Endothelial cell of umbilical vein (primary cell): ENCODE data around the gene UEVLD. TPM values are rescaled to one million over a fixed set of nuclear protein-coding genes. Genes with fewer than 3 reads are reported as not detected.

ENCODE experiments used
- BruUV-seq: library from RNA; stranded (reverse); fragments of 400-500 nt; replicated peaks from 2 replicates; lab custom pipeline; 2021; lab: Mats Ljungman, UMichigan
- CTCF ChIA-PET: fragments of 300-600, 350-600 bp; sonication (Branson Sonifier 250); formaldehyde crosslinking; loops from one replicate; lab custom pipeline; 2021; ENCODE audit warnings: antibody characterized with exemption, inconsistent platforms; lab: Charles Lee
- POLR2A ChIA-PET: fragments of 300-600, 350-600 bp; sonication (Branson Sonifier 250); formaldehyde crosslinking; loops from one replicate; lab custom pipeline; 2021; ENCODE audit warnings: antibody characterized with exemption, inconsistent platforms; lab: Charles Lee
- DNase-seq: peaks from one replicate; pipeline ENCODE4 v3.0.0-alpha.2; 2011; ENCODE audit warnings: low read depth, low spot score
- FAIRE-seq: peaks from 2 replicates; lab custom pipeline; 2011; peaks lifted over from hg19 to GRCh38; lab: Jason Lieb, UNC
- H2AFZ ChIP-seq: 2 replicates; pipeline ENCODE4 v1.6.0; 2012; ENCODE audit warnings: low read depth, low read length, control low read depth, inconsistent platforms
- H3K27ac ChIP-seq: 2 replicates; pipeline ENCODE4 v1.5.1; 2011; ENCODE audit warnings: low read depth, mild to moderate bottlenecking, control low read depth, low read length, moderate library complexity; ENCODE audit not compliant: insufficient read depth
- H3K27me3 ChIP-seq, 2 experiments: 2 replicates each; pipeline versions ENCODE4 v1.6.0 to v1.6.1; 2011; ENCODE audit warnings: low read length in 2 of 2, mixed read lengths in 1 of 2; ENCODE audit not compliant: control insufficient read depth in 2 of 2, insufficient read depth in 2 of 2
- H3K36me3 ChIP-seq, 2 experiments: 2 replicates in 1 of 2; 3 replicates in 1 of 2; pipeline ENCODE4 v1.5.1; 2011; ENCODE audit warnings: low read length in 2 of 2, mild to moderate bottlenecking in 1 of 2, moderate library complexity in 1 of 2; ENCODE audit not compliant: control insufficient read depth in 2 of 2, insufficient read depth in 2 of 2; ENCODE audit errors: extremely low read depth in 1 of 2
- H3K4me1 ChIP-seq: 3 replicates; pipeline ENCODE4 v1.5.1; 2011; ENCODE audit warnings: mild to moderate bottlenecking, low read length; ENCODE audit not compliant: control insufficient read depth, insufficient read depth; ENCODE audit errors: extremely low read depth
- H3K4me2 ChIP-seq: 2 replicates; pipeline ENCODE4 v1.6.1; 2011; ENCODE audit warnings: low read length, control low read depth, mixed read lengths; ENCODE audit not compliant: insufficient read depth
- H3K4me3 ChIP-seq, 3 experiments: fragments of 200-600 bp in 1 of 3; sonication (generic), shearing (Covaris generic) in 1 of 3; replicated peaks in 1 of 3; 2 replicates each; pipeline ENCODE4 v1.5.1; 2011 to 2016; ENCODE audit warnings: control low read depth in 3 of 3, low read length in 3 of 3, mild to moderate bottlenecking in 2 of 3, inconsistent platforms in 1 of 3, low read depth in 1 of 3, moderate library complexity in 1 of 3; ENCODE audit not compliant: insufficient read depth in 1 of 3
- H3K79me2 ChIP-seq: 2 replicates; pipeline ENCODE4 v1.6.0; 2012; ENCODE audit warnings: low read length, inconsistent platforms; ENCODE audit not compliant: control insufficient read depth, insufficient read depth
- H3K9ac ChIP-seq: replicated peaks from 2 replicates; pipeline ENCODE3; 2011; ENCODE audit warnings: low read length, control low read depth; ENCODE audit not compliant: insufficient read depth; ENCODE audit errors: extremely low read depth
- H3K9me1 ChIP-seq: replicated peaks from 3 replicates; pipeline ENCODE4 v1.6.0; 2011; ENCODE audit warnings: mild to moderate bottlenecking, low read length; ENCODE audit not compliant: control insufficient read depth, insufficient read depth; ENCODE audit errors: extremely low read depth
- H3K9me3 ChIP-seq: replicated peaks from 2 replicates; pipeline ENCODE4 v1.5.1; 2012; ENCODE audit warnings: low read length, inconsistent platforms; ENCODE audit not compliant: control insufficient read depth, insufficient read depth
- H4K20me1 ChIP-seq: replicated peaks from 2 replicates; pipeline ENCODE3; 2011; ENCODE audit warnings: mild to moderate bottlenecking, low read length; ENCODE audit not compliant: control insufficient read depth, insufficient read depth; ENCODE audit errors: extremely low read depth
- CTCF ChIP-seq, 2 donors: IDR thresholded peaks; 1 replicate in 1 of 2; 2 replicates in 1 of 2; pipeline ENCODE4 v1.5.1; 2011; ENCODE audit warnings: low read length in 2 of 2, mild to moderate bottlenecking in 2 of 2, moderate library complexity in 2 of 2, control low read depth in 1 of 2, inconsistent platforms in 1 of 2, low read depth in 1 of 2; ENCODE audit not compliant: insufficient read depth in 1 of 2; ENCODE audit errors: extremely low read depth in 1 of 2
- EZH2 ChIP-seq: IDR thresholded peaks from 2 replicates; pipeline ENCODE4 v1.6.1; 2012; ENCODE audit warnings: borderline replicate concordance, low read depth, mild to moderate bottlenecking, moderate library complexity, low read length, inconsistent platforms; ENCODE audit not compliant: severe bottlenecking
- FOS ChIP-seq: IDR thresholded peaks from 2 replicates; pipeline ENCODE4 v1.6.1; 2011; ENCODE audit warnings: mild to moderate bottlenecking, low read length, moderate library complexity, borderline replicate concordance; ENCODE audit not compliant: insufficient read depth
- GATA2 ChIP-seq: IDR thresholded peaks from 2 replicates; pipeline ENCODE4 v1.7.0; 2011; ENCODE audit warnings: low read depth, mild to moderate bottlenecking, moderate library complexity, mixed read lengths, low read length; ENCODE audit not compliant: insufficient read length, insufficient read depth
- JUN ChIP-seq: IDR thresholded peaks from 2 replicates; pipeline ENCODE4 v1.6.1; 2011; ENCODE audit warnings: borderline replicate concordance, low read depth; ENCODE audit not compliant: insufficient read length, insufficient read depth
- MYC ChIP-seq: IDR thresholded peaks from one replicate; pipeline ENCODE4 v1.6.1; 2011; ENCODE audit warnings: mild to moderate bottlenecking, low read depth, low read length
- POLR2A ChIP-seq: IDR thresholded peaks from 2 replicates; pipeline ENCODE4 v1.6.1; 2012; ENCODE audit warnings: low read depth, mild to moderate bottlenecking, control low read depth, low read length
- POLR2AphosphoS5 ChIP-seq: IDR thresholded peaks from 2 replicates; pipeline ENCODE4 v1.6.1; 2012; ENCODE audit warnings: low read depth, mild to moderate bottlenecking, control low read depth, low read length, moderate library complexity; ENCODE audit not compliant: insufficient read depth
- dilution Hi-C: fragments of 300-500 bp; cut with MboI; formaldehyde crosslinking; loops from one replicate; pipeline ENCODE4 v1.15.0; 2019; ENCODE audit warnings: low sequenced_read_pairs; ENCODE audit not compliant: extremely low pct_ligation_motif_present
- intact Hi-C: fragments of 100-400 bp; cut with micrococcal nuclease; formaldehyde crosslinking; loops from one replicate; pipeline ENCODE4 v1.10.0; 2022
- polyA plus RNA-seq, 4 experiments: library from polyadenylated mRNA; depleted of rRNA in 3 of 4; stranded (reverse) in 3 of 4; unstranded in 1 of 4; fragments of >200 nt; gene quantifications; 2 replicates each; pipeline versions ENCODE4 v1.2.1 to v1.2.3, GENCODE V29; 2011 to 2012; ENCODE audit warnings: missing spikeins in 1 of 4
- total RNA-seq: library from RNA; stranded (reverse); gene quantifications from 2 replicates; pipeline ENCODE4 v1.2.3, GENCODE V29; 2021

The UEVLD gene
- total and polyA plus RNA-seq, 2 donors (not counting 3 experiments of a cell fraction or from before 2014, with no cell fraction given), result 9.2 to 19.1 TPM

- H3K27ac ChIP-seq, result peak overlapping the region; percentile 99
- H3K9ac ChIP-seq, result peak overlapping the region; percentile 99
- H3K9me3 ChIP-seq, result no peaks in the 10 kb centered on the region
- DNase-seq, result peak; percentile 56
- peak; percentile 55 for FAIRE-seq
- TF ChIP-seq FOS (peak; percentile 36), POLR2AphosphoS5 (no peak), JUN (no peak)
- CTCF ChIA-PET, result interaction anchor here (2.0 kb wide), 1 partner anchor 13 kb away, joined by 15 read pairs; no protein-coding TSS in a partner anchor
- dilution Hi-C loops (no loop called here), intact Hi-C loops (loop anchor here (2.0 to 10.0 kb wide), 3 partner anchors 61 to 283 kb away; partner anchors contain the start of genes LDHC, SAA2 and UEVLD)
- no peaks in the 10 kb centered on the region for H3K27me3 ChIP-seq
- peaks cover 15% of the 10 kb centered on the region for H3K4me1 ChIP-seq
- peak overlapping the region; percentile 72 for H2AFZ ChIP-seq
- H3K4me3 ChIP-seq, result peak overlapping the region; percentile 51 to 96 (median 74)
- H4K20me1 ChIP-seq, result no peaks in the 10 kb centered on the region
- H3K9me1 ChIP-seq, result no peaks in the 10 kb centered on the region
- BruUV-seq, result no TSS peak
- H3K79me2 ChIP-seq, result peaks cover 23% of the 10 kb centered on the region
- H3K36me3 ChIP-seq, result peaks cover 0 to 3% of the 10 kb centered on the region in 2 experiments
- peak overlapping the region; percentile 100 for H3K4me2 ChIP-seq
- POLR2A ChIA-PET, result interaction anchor here (0.7 to 2.9 kb wide), 5 partner anchors 13 to 133 kb away, joined by 3 to 14 read pairs (median 5); partner anchors contain the start of genes LDHA and SPTY2D1
Measured at GRCh38 chr11:18527512-18527911, 61.0 kb downstream of the UEVLD start.

GRCh38 chr11:18526521-18527296 lies 61.8 kb downstream of the UEVLD start, which contains the start of gene TSG101:
Gene TSG101, minus strand, starts transcription at chr11:18526942. Its CDS starts 126 bp downstream, at chr11:18526816.
- peak within 1 kb of the TSS; percentile 99 for H3K27ac ChIP-seq
- FAIRE-seq, result peak; percentile 92
- dilution Hi-C loops (no loop called here), intact Hi-C loops (loop anchor here (1.0 to 10.0 kb wide), 6 partner anchors 62 to 282 kb away; partner anchors contain the start of genes GTF2H1, HPS5, LDHC and SAA2)
- peak within 1 kb of the TSS; percentile 51 to 96 (median 74) for H3K4me3 ChIP-seq
- no peaks in the 10 kb centered on the region for H3K36me3 ChIP-seq
- peak within 1 kb of the TSS; percentile 99 for H3K9ac ChIP-seq
- H3K4me2 ChIP-seq, result peak within 1 kb of the TSS; percentile 100
- no peaks in the 10 kb centered on the region for H4K20me1 ChIP-seq
- H3K79me2 ChIP-seq, result peaks cover 25% of the 10 kb centered on the region
- CTCF ChIA-PET, result interaction anchor here (0.8 to 2.0 kb wide), 5 partner anchors 9 to 283 kb away, joined by 3 to 15 read pairs (median 4); no protein-coding TSS in a partner anchor
- TSS peak; percentile 60 for BruUV-seq
- H3K9me1 ChIP-seq, result no peaks in the 10 kb centered on the region
- peak; percentile 98 for DNase-seq
- no peak for TF ChIP-seq GATA2
- peak; percentile 91 for TF ChIP-seq POLR2AphosphoS5
- no peak for TF ChIP-seq CTCF (IDR thresholded peaks at IDR 0.05; ENCODE audit: extremely low read depth in 1 of 2, insufficient read depth in 1 of 2, low read depth in 1 of 2, low read length in 2 of 2)
- no peak for TF ChIP-seq EZH2
- TF ChIP-seq JUN, result no peak
- TF ChIP-seq MYC, result no peak
- peak; percentile 96 for TF ChIP-seq POLR2A
- TF ChIP-seq FOS, result no peak
- H3K9me3 ChIP-seq, result no peaks in the 10 kb centered on the region
- peak within 1 kb of the TSS; percentile 72 for H2AFZ ChIP-seq
- POLR2A ChIA-PET, result interaction anchor here (0.5 to 2.9 kb wide), 10 partner anchors 11 to 589 kb away, joined by 3 to 14 read pairs (median 3); partner anchors contain the start of genes LDHA, SPTY2D1 and UEVLD
- H3K4me1 ChIP-seq, result peaks cover 15% of the 10 kb centered on the region
- H3K27me3 ChIP-seq, result no peaks in the 10 kb centered on the region
